ENCODE measurements around the gene TRIM10.
"Not testable (repeated sequence)": the region's sequence is repeated elsewhere in the genome, so short reads cannot be mapped to it uniquely, and the experiment has no call there.

Gene TRIM10

DNA sequence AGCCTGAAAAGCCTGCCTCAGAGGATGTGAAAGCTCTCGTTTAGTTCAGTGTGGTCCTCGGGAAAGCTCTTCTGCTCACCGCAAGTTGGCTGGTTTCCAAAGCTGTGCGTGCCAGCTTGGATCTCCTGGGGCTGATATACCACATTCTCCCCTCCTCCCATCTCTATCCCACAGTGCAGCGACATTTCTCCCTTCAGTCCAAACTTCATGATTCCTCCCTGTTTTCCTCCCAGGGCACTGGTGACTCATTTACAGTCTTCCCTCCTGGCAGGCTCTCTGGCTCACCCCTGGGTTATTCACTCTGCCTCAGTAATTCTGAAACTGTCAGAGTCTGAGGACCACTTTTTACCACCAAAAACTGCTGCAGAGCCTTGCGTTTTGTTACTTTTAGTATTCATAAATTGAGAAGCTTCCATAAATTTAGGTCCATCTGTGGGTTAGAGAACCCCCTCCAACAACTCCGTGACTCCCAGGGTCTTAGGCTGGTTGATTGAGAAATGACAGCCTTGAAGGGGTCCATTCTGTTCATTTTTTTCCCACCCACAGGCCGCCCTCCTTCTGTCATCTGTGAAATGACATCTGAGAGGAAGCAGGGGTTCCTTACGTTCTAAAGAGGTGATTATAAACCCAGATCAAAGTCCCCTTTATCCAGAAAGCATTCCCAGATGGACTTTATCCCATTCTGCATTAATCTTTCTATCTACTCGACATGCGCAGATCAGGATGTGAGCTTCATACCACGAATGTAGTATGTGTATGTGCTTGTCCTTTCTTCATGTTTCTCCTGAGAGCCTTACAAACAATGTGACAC lies 6.1 kb downstream of the TRIM10 start:
- in situ Hi-C loops (cut with MboI; ENCODE audit: low sequenced_read_pairs): no loop called here

DNA sequence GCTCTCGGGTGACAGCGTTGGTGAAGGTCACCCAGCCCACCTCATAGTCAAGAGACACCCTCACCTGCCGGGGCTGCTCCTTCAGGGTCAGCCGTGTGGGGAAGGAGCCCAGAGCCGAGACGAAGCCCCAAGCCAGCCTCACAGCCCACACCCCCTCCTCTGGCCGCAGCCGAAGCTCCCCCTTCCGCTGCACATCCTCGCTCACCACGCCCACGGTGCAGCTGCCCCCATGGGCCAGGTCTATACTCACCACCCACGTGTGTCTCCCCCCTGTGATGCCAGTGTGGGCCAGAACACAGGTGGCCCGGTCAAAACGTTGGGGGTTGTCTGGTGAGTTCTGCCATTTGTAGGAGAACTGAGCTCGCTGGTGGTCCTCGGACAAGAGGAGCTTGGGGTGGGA lies 7.0 kb downstream of the TRIM10 start:
- in situ Hi-C loops (cut with MboI; ENCODE audit: low sequenced_read_pairs): no loop called here

DNA sequence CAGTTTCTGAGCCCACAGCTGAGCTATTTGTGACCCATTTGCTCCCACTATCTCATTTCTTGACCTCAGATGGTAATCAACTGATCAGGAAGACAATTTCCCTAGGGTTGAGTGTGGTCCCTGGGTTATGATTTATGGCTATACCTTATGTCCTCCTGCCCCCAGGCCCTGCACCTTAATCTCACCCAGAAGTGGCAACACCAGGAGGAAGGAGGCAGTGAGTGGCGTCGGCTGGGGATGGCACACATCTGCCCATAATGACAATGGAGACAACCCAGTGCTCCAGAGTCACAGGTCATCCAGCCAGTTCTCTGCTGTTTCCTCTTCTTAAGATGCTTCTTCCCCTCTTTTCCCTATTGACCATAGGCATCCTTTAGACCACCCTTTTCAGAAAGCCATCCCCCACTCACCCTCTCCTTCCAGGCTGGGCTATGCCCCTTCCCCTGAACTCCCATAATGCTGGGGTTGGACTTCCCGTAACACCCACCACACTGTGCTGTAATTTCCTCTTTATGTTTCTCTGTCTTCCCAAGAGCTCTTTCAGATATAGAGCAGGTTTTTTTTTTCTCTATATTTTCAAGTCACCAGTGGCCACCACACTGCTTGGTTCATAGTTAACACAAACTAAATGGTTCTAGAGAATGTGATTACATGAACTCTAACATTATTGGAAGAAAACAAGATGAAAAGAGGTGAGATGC lies 8.0 kb downstream of the TRIM10 start:
- in situ Hi-C loops (cut with MboI; ENCODE audit: low sequenced_read_pairs): no loop called here

DNA sequence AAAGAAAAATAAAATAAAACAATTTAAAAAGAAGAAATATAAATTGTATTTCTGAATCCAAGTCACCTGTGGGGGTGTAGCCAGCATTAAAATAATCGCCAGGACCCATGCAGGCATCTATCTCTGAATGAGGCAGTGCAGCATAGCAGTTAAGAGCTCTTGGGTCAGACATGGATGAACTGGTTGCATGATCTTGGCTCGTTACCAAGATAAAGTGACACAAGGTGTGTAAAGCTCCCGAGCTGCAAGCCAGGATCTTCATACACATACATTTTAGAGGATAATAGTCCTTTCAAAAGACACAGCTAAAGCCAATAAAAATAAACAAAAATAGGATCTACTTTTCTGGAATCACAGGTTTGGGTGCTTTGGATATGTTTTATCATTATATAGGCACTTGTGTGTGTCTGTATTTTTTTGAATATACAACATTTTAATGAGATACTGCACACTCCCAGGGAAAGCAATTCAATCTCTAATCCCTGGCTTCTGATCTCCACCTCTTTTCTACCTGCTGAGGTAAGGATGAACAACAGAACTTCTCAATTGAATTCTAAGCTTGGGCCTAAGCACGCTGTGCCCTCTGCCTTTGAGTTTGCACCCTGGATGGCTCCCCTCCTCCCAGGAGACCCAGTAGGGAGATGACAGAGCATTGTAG lies 8.9 kb downstream of the TRIM10 start:
- in situ Hi-C loops (cut with MboI; ENCODE audit: low sequenced_read_pairs): no loop called here

DNA sequence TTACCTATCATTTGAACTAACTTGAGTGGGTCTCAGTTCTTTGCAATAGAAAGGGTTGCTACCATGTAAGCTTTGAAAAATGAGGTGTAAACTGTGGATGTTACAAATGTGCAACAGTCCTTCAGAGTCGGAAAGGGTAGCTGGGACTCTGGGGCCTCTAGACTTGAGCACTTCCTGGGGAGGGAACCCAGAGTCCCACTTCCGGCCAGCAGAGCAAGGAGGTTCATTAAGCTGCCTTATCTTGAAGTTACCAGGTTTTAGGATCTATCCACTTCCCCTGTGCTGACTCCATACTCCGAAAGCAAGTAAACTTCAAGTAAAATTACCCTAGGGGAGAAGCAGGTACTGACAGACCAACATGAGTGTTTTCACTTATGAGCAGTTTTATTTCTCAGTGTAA lies 9.4 kb downstream of the TRIM10 start:
- in situ Hi-C loops (cut with MboI; ENCODE audit: low sequenced_read_pairs): no loop called here

DNA sequence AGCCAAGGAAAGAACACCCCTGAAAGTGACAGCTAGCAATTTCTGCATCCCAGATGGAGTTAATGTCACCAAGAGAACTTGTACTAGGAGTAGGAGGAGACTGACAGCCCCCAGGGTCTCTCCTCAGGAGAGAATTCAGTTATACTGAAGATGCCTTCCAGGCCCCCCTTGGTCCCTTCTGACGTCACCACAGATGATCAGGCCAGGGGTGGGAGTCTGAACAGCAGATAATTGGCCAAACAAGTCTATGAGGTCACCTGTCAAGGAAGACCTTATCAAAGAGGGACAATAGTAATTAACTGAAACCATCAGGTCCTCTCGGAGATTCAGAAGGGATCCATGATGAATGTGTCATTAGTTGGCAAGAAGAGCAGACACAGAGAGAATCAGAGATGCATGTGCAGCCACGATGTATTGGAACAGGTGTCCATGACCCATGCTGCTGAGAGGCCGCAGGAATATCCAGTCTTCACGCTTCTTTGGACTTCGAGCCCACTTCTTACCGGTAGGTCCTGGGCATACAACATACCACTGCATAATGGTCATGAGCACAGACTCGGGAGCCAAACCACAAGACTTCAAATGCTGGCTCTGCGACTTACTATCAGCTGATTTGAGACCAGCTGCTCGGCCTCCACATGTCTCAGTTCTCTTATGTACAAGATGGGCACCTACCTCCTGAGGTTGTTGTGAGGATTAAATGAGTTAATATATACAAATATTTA lies 10.2 kb downstream of the TRIM10 start:
- in situ Hi-C loops (cut with MboI; ENCODE audit: low sequenced_read_pairs): no loop called here

DNA sequence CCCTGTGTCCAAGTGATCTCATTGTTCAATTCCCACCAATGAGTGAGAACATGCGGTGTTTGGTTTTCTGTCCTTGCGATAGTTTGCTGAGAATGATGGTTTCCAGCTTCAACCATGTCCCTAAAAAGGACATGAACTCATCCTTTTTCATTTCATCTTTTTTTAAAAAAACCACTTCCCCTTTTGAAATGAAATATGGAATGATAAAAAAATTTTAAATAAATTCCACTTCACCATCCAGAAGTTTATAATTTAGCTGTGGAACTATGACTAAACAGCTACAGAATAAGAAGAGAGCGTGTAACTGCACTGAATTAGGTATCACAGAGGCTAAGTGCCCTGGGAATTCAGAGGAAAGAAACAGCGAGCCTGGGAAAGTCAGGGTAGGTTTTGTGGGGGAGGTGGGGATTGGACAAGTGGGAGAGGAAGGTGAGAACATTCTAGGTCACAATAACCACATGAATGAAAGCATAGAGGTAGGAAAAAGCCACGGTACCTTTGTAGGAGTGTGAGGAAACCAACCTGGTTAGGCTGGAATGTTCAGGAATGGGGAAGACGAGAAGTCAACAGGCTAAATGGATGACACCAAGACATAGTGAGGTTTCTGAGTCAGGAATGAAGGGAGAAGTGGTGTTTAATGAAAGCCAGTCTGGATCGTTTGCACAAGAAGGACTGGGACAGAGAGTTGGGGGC lies 11.0 kb downstream of the TRIM10 start:
- in situ Hi-C loops (cut with MboI; ENCODE audit: low sequenced_read_pairs): no loop called here

DNA sequence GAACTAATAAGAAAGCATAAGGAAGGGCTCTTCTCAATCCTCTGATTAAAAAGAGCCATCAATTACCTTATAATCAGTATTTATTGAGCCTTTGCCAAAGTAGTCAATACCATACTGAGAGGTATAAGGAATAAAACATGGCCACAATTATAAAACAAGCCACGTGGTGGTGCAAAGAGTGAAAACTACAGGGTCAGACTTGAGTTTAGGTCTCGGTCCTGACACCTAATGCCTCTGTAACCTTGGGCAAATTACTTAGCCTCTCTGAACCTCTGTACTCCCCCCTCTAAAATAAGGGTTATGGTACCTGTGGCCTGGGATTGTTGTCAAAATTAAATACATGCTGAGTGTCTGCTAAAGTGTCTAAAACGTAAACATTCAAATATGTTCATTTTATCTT lies 11.8 kb downstream of the TRIM10 start:
- in situ Hi-C loops (cut with MboI; ENCODE audit: low sequenced_read_pairs): no loop called here

DNA sequence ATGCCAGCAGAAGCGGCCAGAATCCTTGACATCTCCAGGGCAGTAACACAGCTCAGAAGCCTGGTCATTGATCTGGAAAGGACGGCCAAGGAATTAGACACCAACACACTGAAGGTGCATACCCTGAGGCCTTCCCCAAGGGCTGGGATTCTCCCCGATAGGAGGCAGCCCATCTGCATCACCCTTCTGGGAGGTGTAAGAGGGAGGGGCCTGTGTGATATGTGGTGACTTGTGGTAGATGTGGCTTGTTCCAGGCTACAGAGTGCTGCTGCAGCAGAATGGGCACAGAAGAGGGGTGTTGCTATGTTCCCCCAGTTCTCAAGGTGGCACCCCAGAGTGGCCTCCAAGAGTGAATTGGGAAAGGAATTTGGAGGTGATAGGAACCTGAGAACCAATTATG lies 13.9 kb downstream of the TRIM10 start:
- in situ Hi-C loops (cut with MboI; ENCODE audit: low sequenced_read_pairs): no loop called here

DNA sequence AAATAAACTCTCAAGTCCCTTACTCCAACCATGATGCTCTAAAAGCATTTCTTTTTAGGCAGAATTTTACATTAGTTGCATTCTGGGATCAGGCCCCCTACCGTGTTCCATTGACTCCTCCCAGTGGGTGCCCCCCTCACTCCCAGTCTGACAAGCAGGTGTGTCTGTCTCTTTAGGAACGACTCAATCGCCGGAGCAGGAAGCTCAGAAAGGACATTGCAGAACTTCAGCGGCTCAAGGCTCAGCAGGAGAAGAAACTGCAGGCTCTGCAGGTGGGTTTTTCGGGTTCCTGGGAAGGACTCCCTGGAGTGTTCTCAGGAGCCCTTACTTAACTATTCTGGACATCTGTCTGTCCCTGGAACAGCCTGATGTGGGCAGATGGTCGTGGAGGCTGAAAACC lies 15.2 kb downstream of the TRIM10 start:
- in situ Hi-C loops (cut with MboI; ENCODE audit: low sequenced_read_pairs): no loop called here

DNA sequence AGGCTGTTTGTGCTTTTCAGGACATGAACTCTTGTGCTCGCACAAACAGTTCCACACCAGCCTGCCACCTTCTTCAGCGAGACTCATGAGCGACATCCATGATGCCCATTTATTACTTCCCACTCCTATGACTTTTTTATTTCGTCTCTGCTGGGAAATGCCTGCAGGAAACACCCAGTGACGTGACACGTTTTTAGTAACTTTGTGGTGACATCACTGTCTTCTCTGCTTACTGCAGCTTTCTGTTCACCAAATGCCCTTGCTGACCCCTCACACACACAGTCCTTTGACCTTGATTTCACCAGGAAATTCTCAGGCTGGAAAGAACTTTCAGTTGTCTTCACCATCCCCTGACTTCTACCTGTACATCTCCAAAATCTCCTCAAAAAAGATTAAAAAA lies 16.2 kb downstream of the TRIM10 start:
- in situ Hi-C loops (cut with MboI; ENCODE audit: low sequenced_read_pairs): no loop called here

DNA sequence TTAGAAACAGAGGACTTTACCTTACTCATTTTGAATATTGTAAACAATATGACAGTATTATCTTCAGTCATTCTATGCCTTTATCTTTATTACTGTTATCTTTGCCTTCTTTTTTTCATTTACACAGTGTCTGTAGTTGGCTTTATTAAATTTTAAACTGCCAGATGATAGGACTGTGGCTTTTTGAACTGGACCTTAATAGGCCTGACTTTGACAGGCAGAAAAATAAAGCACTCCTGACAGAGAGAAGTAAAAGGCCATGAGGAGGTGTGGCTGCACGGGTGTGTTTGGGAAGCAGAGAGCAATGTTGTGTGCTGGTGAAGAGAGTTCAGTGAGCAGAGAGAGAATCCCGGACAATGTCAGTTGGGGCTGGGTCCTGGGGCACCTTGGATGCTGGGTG lies 17.2 kb downstream of the TRIM10 start:
- in situ Hi-C loops (cut with MboI; ENCODE audit: low sequenced_read_pairs): no loop called here

DNA sequence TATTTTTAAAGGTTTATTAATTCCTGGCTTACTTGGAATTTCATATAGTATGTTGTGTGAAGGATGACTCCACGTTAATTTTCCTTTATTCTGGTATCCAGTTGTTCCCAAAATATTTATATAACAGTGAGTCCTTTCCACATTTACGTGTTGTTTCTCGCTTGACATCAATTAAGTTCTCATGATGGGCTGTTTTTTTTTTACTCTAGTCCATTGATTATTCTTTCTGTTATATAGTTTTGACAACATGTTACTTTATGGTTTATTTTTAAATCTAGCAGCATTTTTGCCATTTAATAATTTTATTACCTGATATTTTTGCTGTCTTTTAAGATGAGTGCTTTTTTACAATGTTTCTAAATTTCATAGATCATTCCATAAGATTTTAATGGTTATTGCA lies 18.3 kb downstream of the TRIM10 start:
- in situ Hi-C loops (cut with MboI; ENCODE audit: low sequenced_read_pairs): no loop called here

DNA sequence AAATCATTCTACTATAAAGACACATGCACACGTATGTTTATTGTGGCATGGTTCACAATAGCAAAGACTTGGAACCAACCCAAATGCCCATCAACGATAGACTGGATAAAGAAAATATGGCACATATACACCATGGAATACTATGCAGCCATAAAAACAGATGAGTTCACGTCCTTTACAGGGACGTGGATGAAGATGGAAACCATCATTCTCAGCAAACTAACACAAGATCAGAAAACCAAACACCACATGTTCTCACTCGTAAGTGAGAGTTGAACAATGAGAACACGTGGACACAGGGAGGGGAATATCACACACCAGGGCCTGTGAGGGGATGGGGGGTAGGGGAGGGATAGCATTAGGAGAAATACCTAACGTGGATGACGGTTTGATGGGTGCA lies 20.8 kb downstream of the TRIM10 start:
- in situ Hi-C loops (cut with MboI; ENCODE audit: low sequenced_read_pairs): not testable (repeated sequence)

DNA sequence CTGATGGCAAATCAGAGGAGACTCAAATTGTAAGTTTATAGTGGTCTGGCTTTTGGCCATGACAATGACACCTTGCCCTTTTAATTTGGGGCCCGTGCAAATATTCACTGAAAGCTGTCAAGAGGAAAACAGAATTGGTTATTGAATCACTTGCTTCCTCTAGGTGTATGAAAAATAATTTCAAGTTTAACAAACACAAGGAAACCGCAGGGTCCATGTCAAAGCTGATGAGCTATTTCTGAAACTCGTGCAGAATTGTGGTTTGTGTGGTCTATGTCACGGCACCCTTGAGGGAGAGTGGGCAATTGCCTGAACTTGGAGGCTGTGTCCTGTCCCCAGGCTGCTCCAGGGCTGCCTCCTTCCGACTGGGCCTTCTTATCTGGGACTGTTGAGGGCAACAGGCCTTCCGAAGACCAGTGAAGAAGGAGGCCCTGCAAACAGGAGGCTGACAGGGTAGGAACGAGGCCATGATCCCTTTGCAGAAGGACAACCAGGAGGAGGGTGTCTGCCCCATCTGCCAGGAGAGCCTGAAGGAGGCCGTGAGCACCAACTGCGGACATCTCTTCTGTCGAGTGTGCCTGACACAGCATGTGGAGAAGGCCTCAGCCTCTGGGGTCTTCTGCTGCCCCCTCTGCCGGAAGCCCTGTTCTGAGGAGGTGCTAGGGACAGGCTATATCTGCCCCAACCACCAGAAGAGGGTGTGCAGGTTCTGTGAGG lies 24.3 kb downstream of the TRIM10 start:
- in situ Hi-C loops (cut with MboI; ENCODE audit: low sequenced_read_pairs): no loop called here

DNA sequence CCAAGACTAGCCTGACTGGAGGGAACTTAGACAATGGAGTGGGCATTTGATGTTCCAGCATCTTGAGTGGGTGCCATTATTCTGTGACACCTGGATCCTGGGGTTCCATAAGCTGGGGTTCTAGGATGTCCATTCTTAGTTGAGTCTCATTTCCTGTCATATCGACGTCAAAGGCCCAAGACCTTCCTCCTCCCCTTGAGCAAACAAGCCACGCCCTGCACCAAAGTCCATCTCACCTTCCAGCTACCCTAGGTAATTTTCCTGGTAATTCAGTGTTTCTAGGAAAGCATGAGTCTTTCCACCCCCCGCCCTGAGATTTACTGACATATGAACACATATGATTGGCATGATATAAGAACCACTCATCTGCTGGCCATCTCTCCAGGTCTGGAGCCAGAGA lies 25.3 kb downstream of the TRIM10 start, which contains the start of gene TRIM40:
Gene TRIM40 (plus strand): TSS at position 384 of the 400 bp plus-strand sequence. CDS start 897 bp downstream, outside the sequence.
- in situ Hi-C loops (cut with MboI; ENCODE audit: low sequenced_read_pairs): no loop called here

DNA sequence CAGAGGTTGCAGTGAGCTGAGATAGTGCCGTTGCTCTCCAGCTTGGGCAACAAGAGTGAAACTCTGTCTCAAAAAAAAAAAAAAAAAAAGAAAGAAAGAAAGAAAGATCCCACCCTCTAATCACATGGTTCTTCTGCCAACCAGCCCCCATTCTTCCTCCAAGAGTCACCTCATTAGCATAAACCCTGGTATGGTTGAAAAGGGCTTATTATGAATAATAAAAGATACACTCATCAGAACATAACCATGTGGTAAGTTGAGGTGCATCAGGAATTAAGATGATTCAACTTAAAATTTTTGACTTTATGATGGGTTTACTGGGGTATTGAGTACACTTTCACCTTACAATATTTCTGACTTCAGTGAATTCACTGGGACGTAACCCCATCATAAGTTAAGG lies 25.9 kb downstream of the TRIM10 start:
- in situ Hi-C loops (cut with MboI; ENCODE audit: low sequenced_read_pairs): no loop called here

DNA sequence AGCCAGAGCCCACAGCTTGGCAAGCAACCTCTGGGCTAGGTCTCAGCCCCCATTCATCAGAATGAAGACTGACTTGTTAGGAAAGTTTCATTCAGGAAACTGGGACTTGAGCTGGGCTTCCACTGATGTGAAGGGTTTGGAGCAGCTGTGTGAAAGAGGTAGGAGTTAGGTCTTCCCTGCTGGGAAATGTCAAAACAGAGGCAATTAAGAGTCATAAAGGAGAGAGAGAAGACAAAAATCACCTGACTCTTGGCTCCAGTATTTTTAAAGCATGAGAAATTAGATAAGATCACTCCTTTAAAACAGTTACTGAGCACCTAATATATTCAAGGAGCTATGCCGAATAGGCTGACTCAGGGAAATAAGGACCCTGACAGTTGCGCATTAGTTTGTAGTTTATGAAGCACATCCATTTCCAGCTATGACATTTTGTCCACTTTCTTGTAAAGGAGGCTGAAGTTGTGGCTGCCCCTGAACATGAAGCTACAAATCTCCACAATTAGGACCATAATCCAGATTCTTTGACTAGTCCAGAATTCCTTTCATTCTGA lies 29.0 kb downstream of the TRIM10 start:
- in situ Hi-C loops (cut with MboI; ENCODE audit: low sequenced_read_pairs): no loop called here
